ENCODE measurements around the gene GPRC5C. TPM values are rescaled to one million over a fixed set of nuclear protein-coding genes. Genes with fewer than 3 reads are reported as not detected.

GPRC5C gene
- total and polyA plus RNA-seq, 3 experiments from 2014 or later = 0.27 TPM; not detected in 2

GRCh38 chr17:74464730-74465377 is 33.0 kb downstream of the GPRC5C start:
- H3K27me3 ChIP-seq (ENCODE audit: insufficient read depth, low read length, poor library complexity, severe bottlenecking) = no peaks in the 10 kb centered on the region
- peak overlapping the region; percentile 64 for H3K4me3 ChIP-seq (ENCODE audit: low read length)
- ChIA-PET POLR2A (no interaction called here), CTCF (no interaction called here)
- H3K4me3 Mint-ChIP-seq = no peak overlapping the region
- no peak overlapping the region for H3K27ac Mint-ChIP-seq
- peaks cover 0 to 9% (median 0%) of the 10 kb centered on the region in 3 donors for H3K36me3 Mint-ChIP-seq
- H3K36me3 ChIP-seq (ENCODE audit: insufficient read depth, low read length) = no peaks in the 10 kb centered on the region
- no peaks in the 10 kb centered on the region for H3K9me3 ChIP-seq (ENCODE audit: low read length)
- H3K27ac ChIP-seq (ENCODE audit: low read depth, low read length) = peak overlapping the region; percentile 22
- peaks cover 58% of the 10 kb centered on the region for H3K4me1 ChIP-seq (ENCODE audit: insufficient read depth, low read length)
- H3K4me1 Mint-ChIP-seq = peaks cover 31 to 41% (median 33%) of the 10 kb centered on the region in 3 donors
- DNase-seq = no peak
- H3K9me3 Mint-ChIP-seq = no peaks in the 10 kb centered on the region
- H3K27me3 Mint-ChIP-seq = peaks cover 0 to 4% of the 10 kb centered on the region in 2 donors

DNA sequence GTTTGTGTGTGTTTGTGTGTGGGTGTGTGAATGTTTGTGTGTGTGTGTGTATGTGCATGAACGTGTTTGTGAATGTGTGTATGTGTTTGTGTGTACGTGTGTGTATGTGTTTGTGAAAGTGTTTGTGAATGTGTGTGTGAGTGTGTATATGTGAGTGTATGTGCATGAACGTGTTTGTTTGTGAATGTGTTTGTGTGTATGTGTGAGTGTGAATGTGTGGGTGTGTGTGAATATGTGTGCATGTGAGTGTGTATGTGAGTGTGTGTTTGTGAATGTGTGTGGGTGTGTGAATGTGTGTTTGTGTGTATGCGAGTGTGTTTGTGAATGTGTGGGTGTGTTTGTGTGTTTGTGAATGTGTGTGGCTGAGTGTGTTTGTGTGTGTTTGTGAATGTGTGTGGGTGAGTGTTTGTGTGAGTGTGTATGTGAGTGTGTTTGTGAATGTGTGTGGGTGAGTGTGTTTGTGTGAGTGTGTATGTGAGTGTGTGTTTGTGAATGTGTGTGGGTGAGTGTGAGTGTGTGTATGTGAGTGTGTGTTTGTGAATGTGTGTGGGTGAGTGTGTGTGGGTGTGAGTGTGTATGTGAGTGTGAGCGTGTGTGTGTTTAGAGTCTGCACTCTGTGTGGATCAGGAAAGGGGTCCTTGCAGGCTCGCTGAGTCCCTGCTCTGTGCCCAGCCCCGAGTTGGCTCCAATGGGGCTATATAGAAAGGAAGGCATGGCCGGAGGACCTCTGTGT is 33.7 kb downstream of the GPRC5C start:
- no peaks in the 10 kb centered on the region for H3K9me3 ChIP-seq (ENCODE audit: low read length)
- Mint-ChIP-seq H3K4me3 (no peak overlapping the region), H3K27me3 (peaks cover 0 to 4% of the 10 kb centered on the region in 2 donors), H3K9me3 (no peaks in the 10 kb centered on the region), H3K36me3 (peaks cover 0 to 15% (median 0%) of the 10 kb centered on the region in 3 donors), H3K4me1 (peaks cover 32 to 41% (median 35%) of the 10 kb centered on the region in 3 donors), H3K27ac (no peak overlapping the region)
- DNase-seq = no peak
- CTCF ChIA-PET = interaction anchor here (1.0 to 1.1 kb wide), 3 partner anchors 8 to 86 kb away, joined by 3 read pairs; no protein-coding TSS in a partner anchor
- H3K27ac ChIP-seq (ENCODE audit: low read depth, low read length) = peak overlapping the region; percentile 44
- POLR2A ChIA-PET = interaction anchor here (1.2 kb wide), 1 partner anchor 179 kb away, joined by 3 read pairs; no protein-coding TSS in a partner anchor
- no peaks in the 10 kb centered on the region for H3K27me3 ChIP-seq (ENCODE audit: insufficient read depth, low read length, poor library complexity, severe bottlenecking)
- H3K4me3 ChIP-seq (ENCODE audit: low read length) = peak overlapping the region; percentile 64
- H3K4me1 ChIP-seq (ENCODE audit: insufficient read depth, low read length) = peaks cover 65% of the 10 kb centered on the region
- no peaks in the 10 kb centered on the region for H3K36me3 ChIP-seq (ENCODE audit: insufficient read depth, low read length)

- H3K27ac ChIP-seq (ENCODE audit: low read depth, low read length) = peak within 1 kb of the TSS; percentile 45
- peak within 1 kb of the TSS; percentile 64 for H3K4me3 ChIP-seq (ENCODE audit: low read length)
- peak within 1 kb of the TSS in 5 of 8 donors; percentile 16 to 95 (median 82) for H3K27ac Mint-ChIP-seq
- ChIA-PET POLR2A (interaction anchor here (1.2 kb wide), 1 partner anchor 180 kb away, joined by 3 read pairs; no protein-coding TSS in a partner anchor), CTCF (interaction anchor here (1.0 to 1.1 kb wide), 3 partner anchors 9 to 87 kb away, joined by 3 read pairs; no protein-coding TSS in a partner anchor)
- no peaks in the 10 kb centered on the region for H3K9me3 ChIP-seq (ENCODE audit: low read length)
- peaks cover 0 to 4% of the 10 kb centered on the region in 2 donors for H3K27me3 Mint-ChIP-seq
- H3K4me1 ChIP-seq (ENCODE audit: insufficient read depth, low read length) = peaks cover 63% of the 10 kb centered on the region
- H3K36me3 ChIP-seq (ENCODE audit: insufficient read depth, low read length) = no peaks in the 10 kb centered on the region
- H3K36me3 Mint-ChIP-seq = peaks cover 0 to 16% (median 0%) of the 10 kb centered on the region in 3 donors
- peaks cover 34 to 42% (median 37%) of the 10 kb centered on the region in 3 donors for H3K4me1 Mint-ChIP-seq
- H3K4me3 Mint-ChIP-seq = peak within 1 kb of the TSS in 1 of 7 donors; percentile 81
- no peak for DNase-seq
- H3K9me3 Mint-ChIP-seq = no peaks in the 10 kb centered on the region
- H3K27me3 ChIP-seq (ENCODE audit: insufficient read depth, low read length, poor library complexity, severe bottlenecking) = no peaks in the 10 kb centered on the region
Measured at GRCh38 chr17:74466111-74466827, 34.4 kb downstream of the GPRC5C start, which contains the start of gene CD300A. CD300A (plus strand) TSS chr17:74466634; CDS start chr17:74466704, 70 bp downstream.

GRCh38 chr17:74466828-74467184 is 34.9 kb downstream of the GPRC5C start:
- POLR2A ChIA-PET = interaction anchor here (1.2 kb wide), 1 partner anchor 180 kb away, joined by 3 read pairs; no protein-coding TSS in a partner anchor
- peak overlapping the region; percentile 44 for H3K27ac ChIP-seq (ENCODE audit: low read depth, low read length)
- DNase-seq = peak in 2 of 5 donors; percentile 56 to 58

GRCh38 chr17:74467221-74467951 is 35.5 kb downstream of the GPRC5C start:
- H3K4me3 ChIP-seq (ENCODE audit: low read length) = peak overlapping the region; percentile 21
- ChIA-PET POLR2A (no interaction called here), CTCF (interaction anchor here (1.0 kb wide), 1 partner anchor 8 kb away, joined by 3 read pairs; no protein-coding TSS in a partner anchor)
- H3K36me3 Mint-ChIP-seq = peaks cover 0 to 24% (median 0%) of the 10 kb centered on the region in 3 donors
- peaks cover 38 to 48% (median 43%) of the 10 kb centered on the region in 3 donors for H3K4me1 Mint-ChIP-seq
- no peaks in the 10 kb centered on the region for H3K36me3 ChIP-seq (ENCODE audit: insufficient read depth, low read length)
- no peaks in the 10 kb centered on the region for H3K9me3 ChIP-seq (ENCODE audit: low read length)
- peaks cover 55% of the 10 kb centered on the region for H3K4me1 ChIP-seq (ENCODE audit: insufficient read depth, low read length)
- H3K27ac ChIP-seq (ENCODE audit: low read depth, low read length) = peak overlapping the region; percentile 45
- no peaks in the 10 kb centered on the region for H3K9me3 Mint-ChIP-seq
- H3K27ac Mint-ChIP-seq = peak overlapping the region in 5 of 8 donors; percentile 16 to 95 (median 82)
- no peak for DNase-seq
- H3K4me3 Mint-ChIP-seq = peak overlapping the region in 1 of 7 donors; percentile 81
- H3K27me3 Mint-ChIP-seq = peaks cover 0 to 4% of the 10 kb centered on the region in 2 donors
- no peaks in the 10 kb centered on the region for H3K27me3 ChIP-seq (ENCODE audit: insufficient read depth, low read length, poor library complexity, severe bottlenecking)

More at GRCh38 chr17:74466828-74467184, 34.9 kb downstream of the GPRC5C start:
- Mint-ChIP-seq H3K4me3 (no peak overlapping the region), H3K4me1 (peaks cover 34 to 43% (median 42%) of the 10 kb centered on the region in 3 donors), H3K9me3 (no peaks in the 10 kb centered on the region), H3K27ac (no peak overlapping the region), H3K27me3 (peaks cover 0 to 4% of the 10 kb centered on the region in 2 donors), H3K36me3 (peaks cover 0 to 21% (median 0%) of the 10 kb centered on the region in 3 donors)
- Histone ChIP-seq H3K4me3 (ENCODE audit: low read length) (peak overlapping the region; percentile 64), H3K9me3 (ENCODE audit: low read length) (no peaks in the 10 kb centered on the region), H3K4me1 (ENCODE audit: insufficient read depth, low read length) (peaks cover 61% of the 10 kb centered on the region), H3K36me3 (ENCODE audit: insufficient read depth, low read length) (no peaks in the 10 kb centered on the region), H3K27me3 (ENCODE audit: insufficient read depth, low read length, poor library complexity, severe bottlenecking) (no peaks in the 10 kb centered on the region)
- CTCF ChIA-PET = interaction anchor here (1.0 to 1.1 kb wide), 3 partner anchors 9 to 88 kb away, joined by 3 read pairs; no protein-coding TSS in a partner anchor

- CTCF ChIA-PET = interaction anchor here (1.4 to 4.1 kb wide), 3 partner anchors 10 to 16 kb away, joined by 3 to 28 read pairs (median 6); no protein-coding TSS in a partner anchor
- H3K4me1 ChIP-seq (ENCODE audit: insufficient read depth, low read length) = peaks cover 45% of the 10 kb centered on the region
- H3K27me3 ChIP-seq (ENCODE audit: insufficient read depth, low read length, poor library complexity, severe bottlenecking) = no peaks in the 10 kb centered on the region
- H3K4me3 ChIP-seq (ENCODE audit: low read length) = no peak overlapping the region
- Mint-ChIP-seq H3K27ac (peak overlapping the region; percentile 41 to 96 (median 74)), H3K36me3 (peaks cover 10 to 44% (median 13%) of the 10 kb centered on the region in 3 donors), H3K4me1 (peaks cover 64 to 84% (median 73%) of the 10 kb centered on the region in 3 donors), H3K27me3 (no peaks in the 10 kb centered on the region), H3K9me3 (peaks cover 0 to 9% (median 5%) of the 10 kb centered on the region in 5 donors), H3K4me3 (peak overlapping the region in 6 of 7 donors; percentile 0 to 83 (median 64))
- POLR2A ChIA-PET = no interaction called here
- H3K27ac ChIP-seq (ENCODE audit: low read depth, low read length) = no peak overlapping the region
- H3K36me3 ChIP-seq (ENCODE audit: insufficient read depth, low read length) = peaks cover 13% of the 10 kb centered on the region
- peaks cover 8% of the 10 kb centered on the region for H3K9me3 ChIP-seq (ENCODE audit: low read length)
- DNase-seq = no peak
Measured at GRCh38 chr17:74471341-74471740, 39.5 kb downstream of the GPRC5C start.

DNA sequence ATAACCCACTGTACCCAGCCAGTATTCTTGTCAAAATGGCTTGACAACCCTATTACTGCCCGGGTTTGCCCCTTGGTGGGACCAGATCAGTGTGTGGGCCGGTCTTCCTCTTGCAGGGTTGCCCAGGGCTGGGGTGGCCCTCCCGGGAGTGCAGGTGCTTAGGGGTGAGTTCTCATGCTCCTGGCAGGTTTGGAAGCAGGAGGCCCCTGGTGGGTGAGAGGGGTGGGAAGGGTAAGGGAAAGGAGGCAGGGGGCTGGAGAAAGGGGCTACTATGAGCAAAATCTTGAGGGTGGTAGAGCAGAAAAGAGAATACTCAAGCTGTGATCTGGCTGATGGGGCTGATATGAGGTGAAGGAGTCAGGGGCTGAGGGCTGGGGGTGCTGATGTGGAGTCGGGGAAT is 41.0 kb downstream of the GPRC5C start:
- peaks cover 10 to 50% (median 18%) of the 10 kb centered on the region in 3 donors for H3K36me3 Mint-ChIP-seq
- ChIA-PET POLR2A (no interaction called here), CTCF (interaction anchor here (1.5 to 4.1 kb wide), 2 partner anchors 12 to 16 kb away, joined by 3 to 28 read pairs; no protein-coding TSS in a partner anchor)
- Histone ChIP-seq H3K9me3 (ENCODE audit: low read length) (peaks cover 8% of the 10 kb centered on the region), H3K27me3 (ENCODE audit: insufficient read depth, low read length, poor library complexity, severe bottlenecking) (no peaks in the 10 kb centered on the region), H3K4me1 (ENCODE audit: insufficient read depth, low read length) (peaks cover 50% of the 10 kb centered on the region), H3K36me3 (ENCODE audit: insufficient read depth, low read length) (peaks cover 13% of the 10 kb centered on the region), H3K4me3 (ENCODE audit: low read length) (no peak overlapping the region), H3K27ac (ENCODE audit: low read depth, low read length) (no peak overlapping the region)
- H3K4me1 Mint-ChIP-seq = peaks cover 76 to 84% (median 81%) of the 10 kb centered on the region in 3 donors
- H3K27me3 Mint-ChIP-seq = no peaks in the 10 kb centered on the region
- DNase-seq = no peak
- peak overlapping the region in 5 of 7 donors; percentile 30 to 79 (median 73) for H3K4me3 Mint-ChIP-seq
- H3K9me3 Mint-ChIP-seq = peaks cover 0 to 12% (median 5%) of the 10 kb centered on the region in 5 donors
- peak overlapping the region; percentile 23 to 96 (median 72) for H3K27ac Mint-ChIP-seq

Measured in CD8-positive, alpha-beta memory T cell (primary cell).